CD4-positive, alpha-beta T cell treated with Interleukin-15 for 1 hour (primary cell): ENCODE results near the gene ELMOD1.
A peak's percentile ranks its signal among the peaks of the same experiment; 100 is the strongest.

ENCODE experiments used
- DNase-seq: peaks from one replicate; pipeline ENCODE4 v3.0.0-alpha.2; 2020

The ELMOD1 gene

GRCh38 chr11:107651672-107652071 is 60.7 kb downstream of the ELMOD1 start:
- DNase-seq: no peak

GRCh38 chr11:107653076-107653475 is 62.1 kb downstream of the ELMOD1 start:
- DNase-seq: no peak

DNA sequence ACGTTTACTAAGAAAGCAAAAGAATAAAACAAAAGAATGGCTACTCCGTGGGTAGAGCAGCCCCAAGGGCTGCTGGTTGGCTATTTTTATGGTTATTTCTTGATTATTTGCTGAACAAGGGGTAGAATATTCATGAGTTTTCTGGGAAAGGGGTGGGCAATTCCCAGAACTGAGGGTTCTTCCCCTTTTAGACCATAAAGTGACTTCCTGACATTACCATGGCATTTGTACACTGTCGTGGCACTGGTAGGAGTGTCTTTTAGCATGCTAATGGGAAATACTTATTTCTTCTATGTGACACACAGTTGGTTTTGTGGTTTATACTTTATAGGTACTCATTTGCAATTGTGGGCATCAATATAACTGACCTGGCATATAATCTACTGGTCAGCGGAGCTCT is 64.7 kb downstream of the ELMOD1 start:
- DNase-seq: no peak

DNA sequence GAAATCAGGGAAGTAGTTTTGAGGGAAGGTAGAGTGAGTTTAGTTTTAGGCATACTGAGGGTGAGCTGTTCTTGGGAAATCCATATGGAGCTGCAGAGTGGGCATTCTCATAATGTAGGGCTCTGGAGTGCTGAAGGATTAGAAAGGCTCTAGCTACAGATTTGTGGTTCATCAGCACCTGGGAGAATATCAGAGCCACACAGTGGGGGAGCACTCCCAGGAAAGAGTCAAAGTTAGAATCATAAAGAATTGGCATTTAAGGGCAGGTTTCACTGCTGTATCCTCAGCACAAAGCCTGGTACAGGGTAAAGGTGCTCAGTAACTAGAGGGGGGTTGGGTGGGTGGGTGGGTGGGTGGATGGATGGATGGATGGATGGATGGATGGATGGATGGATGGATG is 68.4 kb downstream of the ELMOD1 start:
- DNase-seq: no peak

GRCh38 chr11:107660066-107660465 is 69.1 kb downstream of the ELMOD1 start:
- DNase-seq: no peak

- no peak for DNase-seq
Measured at GRCh38 chr11:107661656-107662055, 70.7 kb downstream of the ELMOD1 start.

GRCh38 chr11:107665018-107665417 is 74.1 kb downstream of the ELMOD1 start:
- DNase-seq: no peak

DNA sequence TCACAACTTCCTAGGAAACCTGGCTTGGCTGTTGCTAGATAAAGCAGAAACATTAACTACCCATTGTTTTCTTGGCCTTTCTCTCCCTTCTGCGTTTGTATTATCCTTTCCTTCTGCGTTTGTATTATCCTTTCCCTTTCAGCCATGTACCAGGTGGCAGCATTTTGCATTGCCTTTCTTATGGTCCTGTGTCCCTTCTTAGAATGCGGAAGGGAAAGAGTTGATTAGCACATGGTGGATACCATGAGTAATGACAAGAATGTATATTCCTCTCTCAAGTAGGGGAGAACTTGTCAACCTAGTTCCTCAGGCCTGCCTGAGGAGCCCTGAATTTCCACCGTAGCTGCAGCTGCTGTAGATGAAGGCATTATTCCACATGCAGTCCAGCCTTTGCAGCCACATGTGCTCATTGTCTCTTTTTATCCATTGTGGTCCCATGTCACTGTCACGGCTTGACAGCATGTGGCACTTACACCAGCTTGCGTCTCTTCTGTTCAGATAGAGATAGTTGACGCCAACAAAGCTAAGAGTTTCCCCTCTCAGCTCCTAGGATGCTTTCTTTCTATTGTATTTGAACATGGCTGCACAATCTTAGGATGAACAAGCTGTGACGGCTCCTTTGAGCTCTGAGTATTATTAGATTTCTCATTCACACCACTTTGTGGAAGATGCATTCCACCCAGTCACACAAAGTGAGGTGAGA is 76.1 kb downstream of the ELMOD1 start:
- no peak for DNase-seq

DNA sequence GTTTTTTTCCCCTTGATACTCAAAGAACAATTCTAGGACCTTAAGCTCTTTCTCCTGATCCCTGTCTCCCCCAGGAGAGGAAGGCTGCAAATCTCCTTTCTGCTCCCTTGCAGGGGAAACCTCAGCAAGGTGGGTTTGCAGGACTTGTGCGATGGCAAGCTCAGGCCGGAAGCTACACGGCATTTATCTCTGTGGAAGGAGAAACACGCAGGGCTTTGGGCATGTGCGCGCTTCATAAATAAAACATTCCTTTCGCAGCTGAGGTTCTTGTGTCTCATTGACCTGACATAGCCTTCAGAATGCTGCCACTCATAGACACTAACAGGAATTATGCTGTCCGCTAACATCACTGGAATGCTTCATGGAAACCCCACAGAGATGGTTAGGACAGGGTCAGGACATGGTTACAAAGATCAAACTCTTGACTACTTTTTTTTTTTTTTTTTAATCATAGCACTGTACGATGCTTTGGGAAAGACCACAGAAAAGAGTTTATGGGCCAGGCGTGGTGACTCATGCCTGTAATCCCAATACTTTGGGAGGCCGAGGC is 78.3 kb downstream of the ELMOD1 start:
- no peak for DNase-seq

GRCh38 chr11:107669893-107670601 is 79.1 kb downstream of the ELMOD1 start:
- DNase-seq: no peak

- DNase-seq: no peak
Measured at GRCh38 chr11:107675902-107676301, 85.0 kb downstream of the ELMOD1 start.

DNA sequence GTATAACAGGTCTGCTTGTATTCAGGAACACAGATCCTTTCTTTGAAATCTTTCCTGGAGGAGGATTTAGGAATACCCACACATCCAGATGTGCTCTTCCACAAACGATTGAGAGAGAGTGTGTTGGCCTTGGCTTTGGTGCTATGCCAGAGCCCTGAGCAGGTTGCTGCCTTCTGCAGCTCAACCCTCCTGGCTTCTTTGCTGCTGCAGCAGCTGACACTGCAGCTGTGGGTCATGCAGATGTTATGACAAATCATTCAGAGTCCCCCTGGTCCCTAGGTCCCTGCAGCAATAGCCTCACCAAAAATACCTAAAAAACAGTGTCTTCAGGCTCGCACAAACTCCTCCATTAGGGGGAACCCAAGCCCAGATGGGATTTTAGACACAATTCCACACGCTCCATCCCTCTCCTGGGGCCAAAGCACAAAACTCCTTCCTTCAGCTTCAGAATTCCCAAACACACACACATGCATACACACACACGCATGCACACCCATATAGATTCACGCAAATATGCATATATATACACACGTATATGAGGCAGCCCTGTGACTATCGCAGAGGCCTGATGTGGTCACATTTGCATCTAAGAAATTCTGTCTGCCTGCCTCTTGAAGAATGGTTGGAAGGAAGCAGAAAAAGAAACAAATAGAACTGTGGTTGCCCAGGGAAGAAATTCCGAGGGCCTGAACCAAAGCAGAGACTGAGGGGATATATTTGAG is 85.5 kb downstream of the ELMOD1 start:
- DNase-seq: no peak

DNA sequence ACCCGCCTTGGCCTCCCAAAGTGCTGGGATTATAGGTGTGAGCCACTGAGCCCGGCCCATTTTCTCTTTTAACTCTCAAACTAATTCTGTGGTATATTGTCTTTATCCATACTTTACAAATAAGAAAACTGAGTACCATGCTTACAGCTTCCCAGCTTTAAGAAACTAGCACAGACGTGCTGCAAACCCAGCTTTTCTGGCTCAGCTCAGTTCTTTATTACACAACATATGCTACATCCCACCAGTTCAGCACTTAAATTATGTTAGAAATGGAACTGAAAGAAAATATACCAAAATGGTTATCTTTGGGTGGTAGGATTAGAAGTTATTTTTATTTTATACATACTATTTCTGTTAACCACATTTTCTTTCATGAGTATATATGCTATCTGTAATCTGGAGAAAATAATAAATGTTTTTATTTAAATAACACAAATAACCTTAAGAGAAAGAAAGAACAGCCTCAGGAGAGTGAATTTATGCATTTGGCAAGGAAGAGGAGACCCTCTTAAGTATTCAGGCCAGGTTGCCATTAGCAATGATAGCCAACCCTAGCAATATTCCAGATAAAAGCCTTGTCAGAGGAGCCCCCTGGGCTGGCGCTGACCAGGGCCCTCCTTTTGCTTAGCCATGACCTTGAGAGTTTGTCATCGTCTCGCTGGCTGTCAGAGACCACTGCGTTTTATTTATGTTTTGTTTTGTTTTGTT is 87.1 kb downstream of the ELMOD1 start:
- no peak for DNase-seq

- DNase-seq: no peak
Measured at GRCh38 chr11:107678632-107678971, 87.7 kb downstream of the ELMOD1 start.

- DNase-seq: no peak
Measured at GRCh38 chr11:107679255-107680024, 88.5 kb downstream of the ELMOD1 start.

DNA sequence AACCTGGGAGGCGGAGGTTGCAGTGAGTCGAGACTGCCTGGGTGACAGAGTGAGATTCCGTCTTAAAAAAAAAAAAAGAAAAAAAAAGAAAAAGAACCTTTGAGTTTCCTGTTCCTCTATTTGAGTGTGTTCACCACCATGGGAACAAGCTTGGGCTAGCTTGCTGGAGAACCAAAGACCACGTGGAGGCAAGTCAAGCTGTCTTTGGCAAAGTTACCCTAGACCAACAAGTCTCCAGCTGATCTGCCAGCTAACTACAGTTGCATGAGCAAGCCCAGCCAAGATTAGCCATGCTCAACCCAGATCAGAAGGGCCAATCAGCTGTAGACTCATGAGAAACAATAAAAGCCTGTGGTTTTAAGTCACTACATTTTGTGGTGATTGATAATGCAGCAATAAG is 91.2 kb downstream of the ELMOD1 start:
- DNase-seq: no peak

DNA sequence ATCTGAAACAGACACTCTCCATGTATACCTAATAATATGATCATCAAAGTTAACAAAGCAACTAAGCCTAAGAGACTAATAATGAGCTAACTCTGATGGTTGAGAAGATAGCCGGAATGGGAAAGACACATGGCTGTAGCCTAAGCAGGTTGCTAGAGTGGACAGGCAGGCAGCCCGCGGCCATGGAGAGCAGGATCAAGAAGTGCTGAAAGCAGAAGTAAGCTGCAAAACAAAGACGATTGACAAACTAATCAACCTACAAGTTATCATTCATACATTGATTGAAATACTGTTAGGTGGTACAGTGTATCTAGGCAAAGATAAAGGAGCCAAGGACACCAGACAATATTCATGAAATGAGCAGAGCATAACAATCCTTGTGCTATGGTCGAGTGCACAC is 91.6 kb downstream of the ELMOD1 start:
- DNase-seq: no peak

GRCh38 chr11:107683061-107683460 is 92.1 kb downstream of the ELMOD1 start:
- DNase-seq: no peak

DNA sequence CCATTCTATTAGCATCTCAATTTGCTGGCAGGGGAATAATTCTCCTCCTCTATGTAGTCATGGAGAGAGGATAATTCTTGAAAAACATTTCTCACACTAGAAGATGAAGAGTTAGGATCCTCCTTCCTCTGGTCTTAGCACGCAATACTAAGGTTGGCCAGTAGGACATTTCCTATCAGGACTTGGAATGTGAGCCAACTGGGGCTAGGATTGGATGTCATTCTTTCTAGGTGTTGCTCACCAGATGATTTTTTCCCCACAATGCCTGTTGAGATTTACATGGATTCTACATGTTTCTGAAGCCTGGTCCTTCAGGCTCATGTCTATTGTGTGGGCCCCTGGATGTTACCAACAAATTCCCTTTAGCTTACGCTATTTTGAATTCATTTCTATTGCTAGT is 92.9 kb downstream of the ELMOD1 start:
- DNase-seq: no peak

- DNase-seq: no peak
Measured at GRCh38 chr11:107688322-107688918, 97.5 kb downstream of the ELMOD1 start.

- peak; percentile 35 for DNase-seq
Measured at GRCh38 chr11:107689317-107690202, 98.6 kb downstream of the ELMOD1 start.
